Posterior cingulate gyrus (tissue), 11 donors: Measurements from ENCODE around the gene CPED1.
A peak's percentile ranks its signal among the peaks of the same experiment; 100 is the strongest.

ENCODE experiments used
- DNase-seq, 10 donors: peaks; one replicate each; pipeline versions ENCODE4 v3.0.0 to v3.0.0-alpha.2; 2020 to 2021; ENCODE audit warnings: mixed read lengths in 3 of 10
- intact Hi-C: fragments of 100-400 bp; cut with DNase I; formaldehyde crosslinking; loops from one replicate; pipeline ENCODE4 v1.15.1; 2023

CPED1 gene

DNA sequence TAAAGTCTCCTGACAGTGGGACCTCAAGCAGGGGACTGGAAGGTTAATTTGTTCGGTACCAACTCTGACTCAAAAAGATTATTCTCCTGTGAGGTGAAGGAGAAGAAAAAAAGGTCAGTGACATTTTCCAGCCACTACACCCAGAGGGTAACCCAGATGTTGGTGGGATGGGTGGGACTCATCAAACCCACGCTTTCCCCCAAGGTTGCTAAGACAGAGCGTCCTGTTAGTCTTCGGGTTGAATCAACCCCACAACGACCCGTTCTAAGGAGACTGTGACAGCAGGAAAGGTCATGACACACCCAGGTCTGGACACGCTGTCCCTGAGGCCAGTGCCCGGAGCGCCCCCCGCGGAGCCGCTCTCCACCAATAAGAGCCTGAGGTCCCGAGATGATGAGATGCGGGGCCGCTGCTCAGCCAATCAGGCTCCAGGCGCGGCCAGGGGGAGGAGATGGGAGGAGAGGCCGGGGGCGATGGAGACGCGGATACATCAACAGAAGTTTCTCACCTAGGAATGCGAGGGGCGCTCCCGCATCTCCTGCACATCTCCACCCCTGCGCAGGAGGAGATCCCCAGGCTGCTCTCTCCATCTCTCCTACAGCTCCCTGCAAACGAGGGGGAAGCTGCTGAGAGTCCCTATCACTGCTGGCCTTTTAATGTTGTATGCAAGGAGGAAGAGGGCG, 340.1 kb downstream of the CPED1 start, which contains the start of gene WNT16:
Gene WNT16 (plus strand): TSS at position 493 of the 683 bp plus-strand sequence. CDS start 293 bp downstream, outside the sequence.
- intact Hi-C loops: no loop called here

DNA sequence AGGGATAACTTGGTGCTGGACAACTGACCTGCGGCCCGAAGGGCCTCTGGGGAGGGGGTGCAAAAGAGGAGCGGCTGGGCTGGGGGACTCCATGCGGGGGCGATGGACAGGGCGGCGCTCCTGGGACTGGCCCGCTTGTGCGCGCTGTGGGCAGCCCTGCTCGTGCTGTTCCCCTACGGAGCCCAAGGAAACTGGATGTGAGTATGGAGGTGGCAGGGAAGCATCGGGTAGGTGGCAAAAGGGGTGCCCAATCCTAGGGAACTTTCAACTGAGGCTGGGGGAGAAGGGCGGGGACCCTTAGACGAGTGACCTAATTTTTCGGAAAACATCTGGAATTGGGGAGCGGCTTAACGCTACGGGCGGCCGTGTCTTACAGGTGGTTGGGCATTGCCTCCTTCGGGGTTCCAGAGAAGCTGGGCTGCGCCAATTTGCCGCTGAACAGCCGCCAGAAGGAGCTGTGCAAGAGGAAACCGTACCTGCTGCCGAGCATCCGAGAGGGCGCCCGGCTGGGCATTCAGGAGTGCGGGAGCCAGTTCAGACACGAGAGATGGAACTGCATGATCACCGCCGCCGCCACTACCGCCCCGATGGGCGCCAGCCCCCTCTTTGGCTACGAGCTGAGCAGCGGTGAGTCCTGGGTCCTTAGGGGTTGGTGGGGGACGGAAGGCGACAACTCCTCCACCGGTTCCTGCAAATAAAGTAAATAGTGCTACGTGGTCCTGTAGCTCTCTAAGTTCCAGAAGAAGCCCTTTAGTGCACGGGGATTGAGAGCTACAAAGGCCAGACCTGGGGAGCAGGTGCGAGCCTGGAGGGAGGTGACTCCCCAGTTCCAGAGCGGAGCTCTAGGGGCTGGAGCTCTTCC, 340.9 kb downstream of the CPED1 start:
- peak in 6 of 10 donors; percentile 15 to 87 (median 58) for DNase-seq
- intact Hi-C loops: no loop called here

More for the DNA sequence above, 340.1 kb downstream of the CPED1 start, which contains the start of gene WNT16:
- DNase-seq: peak in 8 of 10 donors; percentile 20 to 88 (median 36)

DNA sequence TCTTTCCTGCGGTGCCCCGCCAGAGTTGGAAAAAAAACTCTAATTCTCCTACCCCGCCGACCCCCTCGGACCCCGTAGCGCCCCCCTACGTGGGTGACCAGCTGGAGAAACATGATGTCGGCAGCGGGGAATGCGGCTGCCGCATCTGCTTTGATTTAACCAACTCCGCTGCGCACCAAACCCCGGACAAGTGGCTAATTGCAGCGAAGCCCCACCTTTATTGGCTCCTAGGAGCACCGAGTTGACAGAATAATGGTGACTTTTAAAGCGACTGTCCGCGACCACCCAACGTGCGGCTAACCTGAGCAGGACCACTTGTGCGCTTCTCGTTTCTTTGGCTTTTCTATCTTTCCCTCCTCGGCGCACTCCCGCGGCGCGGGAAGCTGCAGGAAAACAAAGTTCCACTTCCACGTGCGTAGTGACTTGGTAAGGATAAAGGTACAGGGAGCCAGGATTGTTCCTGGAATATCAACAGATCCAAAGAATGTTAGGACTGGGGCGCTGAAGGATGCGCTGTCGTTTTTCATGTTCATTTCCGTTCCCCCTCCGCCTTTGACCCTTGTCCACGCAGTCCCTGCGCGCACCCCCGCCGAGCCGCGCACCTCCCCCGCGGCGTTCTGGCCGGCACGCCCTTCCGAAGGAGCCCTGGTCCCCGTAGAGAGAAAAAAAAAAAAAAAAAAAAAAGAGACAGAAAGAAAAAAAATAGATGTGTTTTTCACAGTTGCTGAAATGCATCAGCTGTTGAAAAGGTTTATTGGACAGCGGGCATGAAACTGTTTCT, 341.7 kb downstream of the CPED1 start:
- intact Hi-C loops: no loop called here
- peak in 2 of 10 donors; percentile 50 to 75 for DNase-seq

GRCh38 chr7:121331048-121331447, 342.5 kb downstream of the CPED1 start:
- intact Hi-C loops: no loop called here
- no peak for DNase-seq

GRCh38 chr7:121331574-121331973, 343.1 kb downstream of the CPED1 start:
- peak in 1 of 10 donors; percentile 64 for DNase-seq
- intact Hi-C loops: no loop called here

DNA sequence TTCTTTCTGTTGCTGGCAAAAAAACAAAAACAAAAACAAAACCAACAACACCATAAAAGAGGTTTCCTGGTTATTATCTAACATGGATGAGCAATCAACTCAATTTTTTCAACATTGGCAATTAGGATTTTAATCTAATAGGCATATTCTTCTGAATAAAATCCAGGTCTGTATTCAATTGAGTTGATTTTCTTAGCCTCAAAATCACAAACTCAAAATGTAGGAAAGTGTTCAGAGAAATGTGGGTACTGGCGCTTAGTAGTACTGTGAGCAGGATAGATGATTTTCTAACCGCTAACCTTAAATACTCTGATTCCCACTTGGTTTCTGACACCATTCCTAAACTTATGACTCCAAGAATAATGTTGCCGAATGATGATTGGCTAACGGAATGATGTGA, 345.9 kb downstream of the CPED1 start:
- DNase-seq: no peak
- intact Hi-C loops: no loop called here

- no peak for DNase-seq
- intact Hi-C loops: no loop called here
These were observed 346.6 kb downstream of the CPED1 start for GRCh38 chr7:121334875-121335648.

DNA sequence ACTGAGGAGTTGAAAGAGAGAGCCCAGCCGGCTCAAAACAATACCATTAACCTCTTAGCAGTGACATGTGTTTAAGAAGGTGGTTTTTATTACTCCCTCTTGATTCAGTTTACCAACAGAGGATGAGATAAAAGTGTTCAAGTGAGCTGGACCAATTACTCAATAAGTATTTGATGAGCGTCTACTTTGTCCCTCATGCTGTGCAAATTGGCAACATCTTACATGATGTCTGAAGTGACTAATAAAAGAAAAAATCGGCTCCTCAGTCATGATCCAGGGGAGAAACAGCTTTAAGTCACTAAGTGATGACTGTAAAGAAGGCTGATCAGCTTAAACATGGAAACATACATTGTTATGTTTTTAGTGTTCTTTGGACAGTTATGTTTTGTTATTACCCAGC, 348.1 kb downstream of the CPED1 start:
- no peak for DNase-seq
- intact Hi-C loops: no loop called here

GRCh38 chr7:121337398-121337797, 348.9 kb downstream of the CPED1 start:
- intact Hi-C loops: no loop called here
- DNase-seq: no peak

GRCh38 chr7:121339082-121339481, 350.6 kb downstream of the CPED1 start:
- DNase-seq: no peak
- intact Hi-C loops: no loop called here

DNA sequence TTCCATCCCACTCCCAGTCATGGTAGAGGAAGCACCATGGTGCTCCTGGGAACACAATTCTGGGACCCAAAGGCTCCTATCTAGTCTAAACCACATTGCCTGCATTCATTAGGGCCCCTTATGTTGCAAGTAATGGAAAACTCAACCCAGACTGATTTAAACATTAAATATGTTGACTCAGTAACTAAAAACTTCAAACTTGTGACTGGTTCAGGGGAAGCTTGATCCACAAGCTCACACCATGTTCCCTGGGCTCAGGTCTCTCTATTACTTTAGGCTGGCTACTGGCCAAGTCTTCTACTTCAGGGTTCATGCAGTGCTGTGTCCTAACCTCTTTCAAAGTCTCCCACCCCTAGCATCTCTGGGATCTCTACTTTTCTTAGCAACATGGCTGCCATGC, 353.4 kb downstream of the CPED1 start:
- intact Hi-C loops: no loop called here
- no peak for DNase-seq

DNA sequence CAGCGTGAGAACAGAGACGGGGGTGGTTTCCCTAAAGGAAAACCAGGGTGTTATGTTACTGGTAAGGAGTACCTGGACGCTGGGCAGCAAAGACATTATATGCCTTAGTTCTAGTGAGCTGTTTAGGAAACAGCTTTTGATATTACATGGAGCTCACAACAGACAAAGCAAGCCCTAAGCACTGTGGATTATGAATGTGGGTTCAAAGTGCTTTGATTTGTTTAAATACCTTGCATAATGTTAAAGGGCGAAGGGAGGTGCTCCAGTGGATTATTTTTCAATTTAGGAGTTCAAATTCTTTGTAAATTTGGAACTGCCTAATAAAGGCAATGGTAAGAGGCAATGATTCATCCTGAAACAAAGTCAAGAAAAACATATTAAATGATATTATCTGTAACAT, 354.1 kb downstream of the CPED1 start:
- intact Hi-C loops: no loop called here
- DNase-seq: no peak

DNA sequence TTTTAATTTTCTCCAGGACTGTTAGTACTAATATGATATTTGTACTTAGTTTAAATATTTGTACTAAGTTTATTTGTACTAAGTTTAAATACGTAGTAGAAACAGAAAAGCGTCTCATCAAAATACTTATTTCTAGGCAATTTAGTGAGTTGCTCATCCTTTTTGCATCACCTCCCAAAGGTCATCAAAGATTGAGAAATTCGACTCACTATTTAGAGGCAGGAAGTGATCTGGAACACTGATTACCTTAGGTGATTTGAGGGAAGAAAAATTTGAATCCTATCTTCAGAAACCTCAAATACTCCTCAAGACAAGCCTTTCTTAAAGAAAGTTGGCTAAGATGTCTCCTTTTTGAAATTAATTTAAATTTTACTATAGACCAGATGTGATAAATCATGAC, 354.8 kb downstream of the CPED1 start:
- DNase-seq: no peak
- intact Hi-C loops: no loop called here

DNA sequence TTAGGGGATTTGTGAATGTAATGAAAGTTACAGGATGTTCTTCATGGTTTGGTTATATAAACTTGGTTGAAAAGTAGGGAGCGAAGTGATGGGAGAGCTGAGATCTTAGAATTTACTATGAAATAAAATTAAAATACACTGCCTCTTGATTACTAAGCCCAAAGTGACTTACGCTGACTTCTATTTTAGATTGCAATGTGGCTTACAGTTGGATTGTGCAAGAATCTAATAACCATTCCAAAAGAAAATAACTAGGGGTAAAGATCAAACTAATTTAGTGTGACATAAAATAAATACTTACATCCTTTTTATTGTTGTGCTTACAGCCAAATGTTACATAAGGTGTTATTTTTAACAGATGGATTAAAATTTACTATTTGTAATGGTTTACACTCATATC, 355.6 kb downstream of the CPED1 start:
- DNase-seq: no peak

GRCh38 chr7:121344497-121344896, 356.0 kb downstream of the CPED1 start:
- intact Hi-C loops: no loop called here
- DNase-seq: no peak

More for the DNA sequence above, 355.6 kb downstream of the CPED1 start:
- intact Hi-C loops: no loop called here
